ENCODE data around the gene PIK3R3.

The PIK3R3 gene

DNA sequence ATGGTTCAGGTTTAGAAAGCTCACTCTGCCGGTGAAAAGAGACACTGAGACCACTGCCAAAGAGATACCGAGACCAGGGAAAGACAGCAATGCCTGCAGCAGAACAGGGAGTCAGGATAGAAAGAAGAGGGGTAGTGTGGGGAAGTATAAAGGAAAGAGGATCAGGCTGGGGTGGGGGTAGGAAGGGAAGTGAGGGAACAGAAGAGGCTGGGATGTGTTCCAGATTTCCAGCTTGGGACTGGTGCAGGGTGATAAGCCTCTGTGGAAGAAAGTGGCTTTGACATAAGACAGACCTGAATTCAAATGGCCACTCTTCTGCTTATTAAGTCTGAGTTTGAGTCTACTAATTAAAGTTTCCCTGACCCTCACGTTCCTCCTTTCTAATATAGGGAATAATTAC, 105.9 kb downstream of the PIK3R3 start:
- Mint-ChIP-seq H3K27me3 (no peaks in the 10 kb centered on the region), H3K4me3 (no peak overlapping the region)
- no peak for ATAC-seq (ENCODE audit: low read depth)

DNA sequence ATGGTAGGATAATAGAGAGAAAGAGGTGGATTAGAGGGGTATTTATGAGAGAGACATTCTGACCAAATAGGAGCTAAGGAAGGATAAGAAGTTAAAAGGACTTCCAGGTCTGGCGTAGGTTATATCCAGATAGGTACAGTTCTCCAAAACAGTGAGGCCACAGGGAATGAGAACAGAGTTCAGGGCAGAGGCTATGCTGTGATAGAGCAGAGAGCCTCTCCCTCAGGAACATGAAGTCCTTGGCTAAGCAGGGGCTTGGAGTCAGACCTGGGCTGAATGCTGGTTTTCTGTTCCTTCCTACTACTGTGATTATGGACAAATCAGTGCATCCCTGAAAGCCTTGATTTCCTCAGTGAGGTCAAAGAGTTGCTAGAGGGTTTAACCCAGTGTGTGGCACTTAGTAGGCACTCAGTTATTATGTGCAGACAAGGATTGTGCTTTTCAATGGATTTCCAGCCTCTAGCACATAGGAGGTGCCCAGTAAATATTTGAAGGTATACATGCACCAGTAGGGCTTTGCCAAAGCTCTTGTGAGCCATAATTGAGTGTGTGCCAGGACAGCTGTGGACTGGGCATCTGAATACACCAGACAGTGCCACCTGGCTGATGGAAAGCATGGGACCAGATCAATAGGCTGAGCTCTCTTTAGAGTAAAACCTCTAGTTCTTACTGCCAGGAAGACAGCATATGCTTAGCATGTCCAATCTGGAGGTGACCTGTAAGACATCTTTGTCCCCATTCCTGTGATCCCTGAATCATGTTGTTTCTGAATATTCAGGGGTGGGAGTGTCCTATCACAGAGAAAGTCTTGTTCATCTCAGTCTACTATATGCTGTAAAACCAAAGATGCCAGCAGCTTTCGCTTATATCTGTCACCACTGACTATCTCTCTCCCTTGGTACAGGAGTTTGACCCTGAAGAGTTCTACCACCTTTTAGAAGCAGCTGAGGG, 111.1 kb downstream of the PIK3R3 start:
- H3K4me3 Mint-ChIP-seq = no peak overlapping the region
- H3K27ac Mint-ChIP-seq = no peak overlapping the region
- DNase-seq (ENCODE audit: low spot score in 2 of 2) (no peak), ATAC-seq (ENCODE audit: low read depth) (no peak)
- H3K9me3 Mint-ChIP-seq = no peaks in the 10 kb centered on the region
- no peaks in the 10 kb centered on the region for H3K27me3 Mint-ChIP-seq
- H3K36me3 Mint-ChIP-seq = peaks cover 4% of the 10 kb centered on the region
- no peaks in the 10 kb centered on the region for H3K4me1 Mint-ChIP-seq

More for the DNA sequence above, 105.9 kb downstream of the PIK3R3 start:
- no peak for DNase-seq (ENCODE audit: low spot score in 2 of 2)
- H3K27ac Mint-ChIP-seq = no peak overlapping the region
- no peaks in the 10 kb centered on the region for H3K9me3 Mint-ChIP-seq
- H3K36me3 Mint-ChIP-seq = peaks cover 4% of the 10 kb centered on the region
- H3K4me1 Mint-ChIP-seq = no peaks in the 10 kb centered on the region

DNA sequence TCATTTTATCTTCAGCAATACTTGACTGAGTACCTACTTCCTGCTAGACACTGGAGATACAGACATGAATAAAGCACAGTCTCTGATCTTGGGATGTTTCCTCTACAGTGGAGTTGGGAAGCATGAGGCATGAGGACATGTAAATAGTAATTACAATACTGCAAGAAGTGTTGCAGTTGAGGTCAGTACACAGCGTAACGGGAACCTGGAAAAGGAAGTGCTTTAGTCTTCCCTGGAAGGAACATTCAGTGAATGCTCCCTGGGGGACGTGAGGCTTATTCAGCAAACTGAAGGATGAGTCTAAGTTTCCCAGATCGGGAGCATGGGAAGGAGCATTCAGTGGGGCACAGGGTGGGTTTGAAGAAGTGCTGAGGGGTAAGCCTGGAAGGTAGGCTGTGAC, 112.4 kb downstream of the PIK3R3 start:
- Mint-ChIP-seq H3K9me3 (no peaks in the 10 kb centered on the region), H3K4me1 (no peaks in the 10 kb centered on the region), H3K27me3 (no peaks in the 10 kb centered on the region), H3K4me3 (no peak overlapping the region), H3K27ac (no peak overlapping the region), H3K36me3 (peaks cover 4% of the 10 kb centered on the region)
- DNase-seq (ENCODE audit: low spot score in 2 of 2) = no peak
- ATAC-seq (ENCODE audit: low read depth) = no peak

DNA sequence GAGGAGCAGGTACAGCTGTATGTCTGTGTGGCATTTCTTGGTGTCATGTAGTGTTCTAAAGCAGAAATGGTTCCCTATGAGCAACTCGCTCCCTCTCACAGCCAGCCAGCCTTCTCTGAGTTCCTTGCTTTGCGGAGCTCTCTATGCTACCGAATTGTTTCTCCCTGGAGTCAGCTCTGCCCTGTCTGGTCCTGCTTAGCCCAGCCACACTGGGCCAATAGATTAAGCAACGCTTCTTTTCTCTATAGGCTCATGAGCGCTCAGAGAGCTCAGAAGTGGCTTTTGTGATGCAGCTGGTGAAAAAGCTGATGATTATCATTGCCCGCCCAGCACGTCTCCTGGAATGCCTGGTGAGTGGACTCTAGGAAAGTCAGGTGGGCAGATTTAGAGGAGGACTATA, 113.1 kb downstream of the PIK3R3 start:
- H3K27ac Mint-ChIP-seq = no peak overlapping the region
- ATAC-seq (ENCODE audit: low read depth) = no peak
- no peaks in the 10 kb centered on the region for H3K27me3 Mint-ChIP-seq
- H3K4me3 Mint-ChIP-seq = no peak overlapping the region
- H3K4me1 Mint-ChIP-seq = no peaks in the 10 kb centered on the region
- DNase-seq (ENCODE audit: low spot score in 2 of 2) = no peak
- peaks cover 4% of the 10 kb centered on the region for H3K36me3 Mint-ChIP-seq
- no peaks in the 10 kb centered on the region for H3K9me3 Mint-ChIP-seq

DNA sequence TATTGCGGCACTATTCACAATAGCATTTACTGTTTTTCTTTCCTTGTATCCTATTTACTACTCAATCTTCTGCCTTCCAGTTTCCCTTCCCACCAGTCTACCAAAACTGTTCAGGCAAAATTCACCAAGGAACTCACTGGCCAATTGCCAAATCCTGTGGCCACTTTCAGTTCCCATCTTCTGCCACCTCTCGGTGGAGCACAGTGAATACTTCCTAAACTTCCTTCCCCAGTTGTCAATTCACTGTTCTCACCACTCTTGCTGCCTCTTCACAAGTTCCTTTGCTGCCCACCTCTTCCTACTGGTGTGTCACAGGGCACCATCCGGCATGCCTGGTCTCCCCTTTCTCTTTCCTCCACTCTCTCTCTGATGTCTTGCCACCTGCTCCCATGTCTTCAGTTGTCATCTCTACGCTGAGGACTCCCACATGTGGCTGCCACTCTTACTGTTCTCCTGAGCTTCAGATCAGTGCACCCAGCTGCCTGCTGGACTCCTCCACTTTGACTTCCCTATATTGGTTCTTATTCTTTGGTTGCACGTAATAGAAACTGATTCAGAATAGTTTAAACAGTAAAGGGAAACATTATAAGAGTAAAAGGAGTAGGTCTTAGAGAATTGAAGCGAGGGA, 114.4 kb downstream of the PIK3R3 start:
- no peak for DNase-seq (ENCODE audit: low spot score in 2 of 2)
- Mint-ChIP-seq H3K9me3 (no peaks in the 10 kb centered on the region), H3K36me3 (no peaks in the 10 kb centered on the region), H3K27me3 (no peaks in the 10 kb centered on the region), H3K4me1 (no peaks in the 10 kb centered on the region), H3K4me3 (no peak overlapping the region), H3K27ac (no peak overlapping the region)
- ATAC-seq (ENCODE audit: low read depth) = no peak

DNA sequence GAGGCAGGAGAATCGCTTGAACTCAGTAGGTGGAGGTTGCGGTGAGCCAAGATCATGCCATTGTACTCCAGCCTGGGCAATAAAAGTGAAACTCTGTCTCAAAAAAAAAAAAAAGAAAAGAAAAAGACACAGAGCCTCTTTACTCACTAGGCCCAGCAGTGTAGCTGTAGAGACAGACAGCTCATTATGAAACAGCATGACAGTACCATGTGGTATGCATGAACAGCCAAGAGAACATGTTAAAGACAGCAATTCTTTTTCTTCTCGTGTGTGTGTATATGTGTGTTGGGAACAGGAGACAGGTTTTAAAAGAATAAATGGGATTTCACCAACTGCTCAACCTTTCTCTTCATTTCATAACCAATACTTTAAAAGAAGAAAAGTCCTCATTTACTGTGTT, 118.8 kb downstream of the PIK3R3 start:
- DNase-seq (ENCODE audit: low spot score in 2 of 2) (no peak), ATAC-seq (ENCODE audit: low read depth) (no peak)
- Mint-ChIP-seq H3K9me3 (no peaks in the 10 kb centered on the region), H3K4me3 (no peak overlapping the region), H3K27ac (no peak overlapping the region), H3K27me3 (no peaks in the 10 kb centered on the region), H3K4me1 (no peaks in the 10 kb centered on the region), H3K36me3 (peaks cover 10% of the 10 kb centered on the region)

DNA sequence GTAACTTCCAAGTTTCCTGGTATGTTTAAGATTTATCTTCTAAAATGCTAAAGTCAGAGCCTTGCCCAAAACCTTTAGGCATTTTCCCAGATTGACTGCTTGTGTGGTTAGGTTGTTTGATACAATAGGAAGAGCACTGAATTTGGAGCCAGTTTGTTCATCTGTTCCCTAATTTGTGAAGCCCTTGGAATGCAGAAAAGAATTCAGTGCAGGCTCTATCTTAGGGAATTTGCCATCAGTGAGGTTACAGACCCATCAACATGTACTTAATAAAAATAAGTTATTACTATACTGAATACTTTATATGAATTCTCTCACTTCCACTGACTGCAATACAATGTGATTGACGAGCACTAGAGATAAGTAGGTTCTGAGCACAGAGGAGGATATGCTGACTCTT, 120.2 kb downstream of the PIK3R3 start:
- DNase-seq (ENCODE audit: low spot score in 2 of 2) (no peak), ATAC-seq (ENCODE audit: low read depth) (no peak)
- Mint-ChIP-seq H3K9me3 (no peaks in the 10 kb centered on the region), H3K4me1 (no peaks in the 10 kb centered on the region), H3K36me3 (peaks cover 21% of the 10 kb centered on the region), H3K27me3 (no peaks in the 10 kb centered on the region), H3K4me3 (no peak overlapping the region), H3K27ac (no peak overlapping the region)

DNA sequence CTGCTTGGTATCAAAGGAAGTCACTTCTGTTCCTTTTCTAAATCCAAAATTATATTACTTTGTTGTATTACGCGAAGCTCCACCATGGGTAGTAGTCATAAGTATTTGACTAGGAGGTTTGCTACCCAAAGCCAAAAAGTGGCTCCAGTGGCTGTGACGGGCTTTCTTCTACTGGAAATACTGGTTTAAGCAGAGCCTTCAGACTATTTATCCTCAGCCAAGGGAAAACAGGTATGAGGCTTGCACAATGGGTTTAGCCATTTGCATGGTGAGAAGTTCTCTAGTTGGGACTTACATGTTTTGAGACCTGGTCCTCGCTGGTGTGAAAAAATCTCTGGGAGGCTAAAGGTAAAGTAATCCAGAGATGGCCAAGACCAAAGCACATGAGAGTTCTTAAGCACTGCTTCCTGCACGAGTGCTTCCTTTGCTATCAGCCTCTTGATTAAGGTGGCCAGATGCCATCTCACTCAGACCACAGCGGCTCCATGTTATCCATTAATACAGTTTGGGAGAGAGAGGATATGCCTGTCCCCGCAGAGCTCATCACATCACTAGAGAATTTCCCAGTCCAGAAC, 121.2 kb downstream of the PIK3R3 start:
- ATAC-seq (ENCODE audit: low read depth) (no peak), DNase-seq (ENCODE audit: low spot score in 2 of 2) (no peak)
- Mint-ChIP-seq H3K4me3 (no peak overlapping the region), H3K9me3 (no peaks in the 10 kb centered on the region), H3K27me3 (no peaks in the 10 kb centered on the region), H3K4me1 (no peaks in the 10 kb centered on the region), H3K36me3 (peaks cover 25% of the 10 kb centered on the region), H3K27ac (no peak overlapping the region)

DNA sequence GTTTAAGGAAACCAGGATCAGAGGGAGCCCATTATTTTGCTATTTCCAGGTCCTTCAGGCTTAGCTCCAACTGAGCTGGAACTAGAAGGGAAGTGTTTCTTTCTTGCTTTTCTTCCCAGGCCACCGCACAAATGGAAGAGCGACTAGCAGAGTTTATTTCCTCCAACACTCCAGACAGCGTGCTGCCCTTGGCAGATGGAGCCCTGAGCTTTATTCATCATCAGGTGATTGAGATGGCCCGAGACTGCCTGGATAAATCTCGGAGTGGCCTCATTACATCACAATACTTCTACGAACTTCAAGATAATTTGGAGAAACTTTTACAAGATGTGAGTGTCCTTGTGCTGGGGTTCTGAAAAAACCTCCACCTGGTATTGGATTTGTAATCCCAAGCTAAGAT, 121.8 kb downstream of the PIK3R3 start:
- Mint-ChIP-seq H3K9me3 (no peaks in the 10 kb centered on the region), H3K27me3 (no peaks in the 10 kb centered on the region), H3K4me1 (no peaks in the 10 kb centered on the region), H3K27ac (no peak overlapping the region), H3K4me3 (no peak overlapping the region), H3K36me3 (peaks cover 25% of the 10 kb centered on the region)
- no peak for DNase-seq (ENCODE audit: low spot score in 2 of 2)
- ATAC-seq (ENCODE audit: low read depth) = no peak

DNA sequence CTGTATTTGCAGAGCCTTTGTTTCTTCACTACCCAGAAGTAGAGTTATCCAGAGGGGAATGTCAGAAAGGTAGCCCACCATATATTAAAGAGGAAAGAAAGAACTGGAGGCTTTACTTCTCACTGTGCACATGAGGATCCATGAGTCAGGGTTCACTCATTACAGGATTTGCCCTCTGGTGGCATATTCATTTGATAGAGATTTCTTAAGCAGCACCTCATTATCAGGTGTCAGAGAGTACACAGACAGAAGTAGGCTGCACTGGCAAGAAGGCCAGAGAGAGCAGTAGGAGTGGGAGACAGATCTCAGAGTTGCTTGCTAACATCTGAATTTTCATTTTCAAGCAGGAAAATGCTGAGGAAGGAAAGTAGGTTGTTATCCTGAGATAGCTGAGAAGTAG, 123.8 kb downstream of the PIK3R3 start:
- Mint-ChIP-seq H3K4me1 (no peaks in the 10 kb centered on the region), H3K36me3 (peaks cover 31% of the 10 kb centered on the region), H3K9me3 (no peaks in the 10 kb centered on the region), H3K27me3 (no peaks in the 10 kb centered on the region), H3K27ac (no peak overlapping the region), H3K4me3 (no peak overlapping the region)
- ATAC-seq (ENCODE audit: low read depth) (no peak), DNase-seq (ENCODE audit: low spot score in 2 of 2) (no peak)

DNA sequence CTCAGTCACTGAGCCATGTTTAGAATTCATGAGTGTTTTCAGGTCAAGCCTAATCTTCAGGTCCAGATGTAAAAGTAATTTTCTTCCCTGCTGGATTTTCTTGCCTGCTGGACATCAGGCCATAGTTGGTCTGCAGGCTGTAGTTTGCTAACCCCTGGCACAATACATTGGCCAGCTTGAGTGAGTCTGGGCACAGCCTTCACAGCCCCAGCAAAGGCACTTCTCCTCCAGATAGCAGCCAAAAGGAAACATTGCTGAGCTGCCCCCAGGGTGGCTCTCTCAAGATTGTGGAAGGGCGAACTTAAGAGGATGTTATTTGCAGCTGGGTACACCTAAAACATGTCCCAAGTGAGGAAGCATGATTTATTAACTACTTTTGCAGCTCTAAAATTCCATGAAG, 126.8 kb downstream of the PIK3R3 start:
- no peak overlapping the region for H3K4me3 Mint-ChIP-seq
- H3K36me3 Mint-ChIP-seq = peaks cover 33% of the 10 kb centered on the region
- ATAC-seq (ENCODE audit: low read depth) (no peak), DNase-seq (ENCODE audit: low spot score in 2 of 2) (no peak)
- no peaks in the 10 kb centered on the region for H3K9me3 Mint-ChIP-seq
- no peaks in the 10 kb centered on the region for H3K27me3 Mint-ChIP-seq
- H3K4me1 Mint-ChIP-seq = no peaks in the 10 kb centered on the region
- no peak overlapping the region for H3K27ac Mint-ChIP-seq

DNA sequence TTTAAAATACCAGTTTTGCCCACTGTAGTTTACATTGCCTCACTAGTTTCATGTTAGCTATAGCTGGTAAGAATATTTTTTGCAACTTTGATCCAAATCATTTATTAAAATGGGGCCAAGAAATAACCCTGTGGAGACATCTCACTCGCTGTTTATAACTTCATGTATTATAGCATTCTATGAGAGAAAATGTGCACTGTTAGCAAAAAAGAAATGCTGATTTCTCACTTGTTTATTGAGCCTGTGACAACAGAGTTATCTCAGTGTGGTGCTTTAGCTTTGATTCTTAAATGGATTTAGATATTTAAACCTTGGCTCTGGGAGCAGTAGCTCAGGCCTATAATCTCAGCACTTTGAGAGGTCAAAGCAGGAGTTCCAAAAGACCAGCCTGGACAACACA, 127.9 kb downstream of the PIK3R3 start:
- Mint-ChIP-seq H3K36me3 (peaks cover 32% of the 10 kb centered on the region), H3K27ac (no peak overlapping the region), H3K4me1 (no peaks in the 10 kb centered on the region), H3K9me3 (no peaks in the 10 kb centered on the region), H3K27me3 (no peaks in the 10 kb centered on the region), H3K4me3 (no peak overlapping the region)
- DNase-seq (ENCODE audit: low spot score in 2 of 2) (no peak), ATAC-seq (ENCODE audit: low read depth) (no peak)

DNA sequence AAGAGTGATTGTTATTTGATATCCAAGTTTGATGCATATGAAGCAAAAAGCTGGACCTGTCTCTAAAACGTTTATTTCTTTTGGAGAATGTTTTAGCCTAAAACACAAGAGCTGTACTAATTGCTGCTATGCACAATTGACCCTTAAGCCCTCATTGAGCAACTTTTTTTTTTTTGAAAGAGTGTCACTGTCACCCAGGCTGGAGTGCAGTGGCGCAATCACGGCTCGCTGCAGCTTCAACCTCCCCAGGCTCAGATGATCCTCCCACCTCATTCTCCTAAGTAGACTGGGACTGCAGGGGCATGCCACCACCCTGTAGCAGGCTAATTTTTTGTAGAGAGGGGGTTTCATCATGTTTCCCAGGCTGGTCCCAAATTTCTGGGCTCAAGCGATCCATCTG, 129.1 kb downstream of the PIK3R3 start:
- ATAC-seq (ENCODE audit: low read depth) = no peak
- H3K27me3 Mint-ChIP-seq = no peaks in the 10 kb centered on the region
- H3K4me3 Mint-ChIP-seq = no peak overlapping the region
- no peak overlapping the region for H3K27ac Mint-ChIP-seq
- H3K9me3 Mint-ChIP-seq = no peaks in the 10 kb centered on the region
- no peaks in the 10 kb centered on the region for H3K4me1 Mint-ChIP-seq
- no peak for DNase-seq (ENCODE audit: low spot score in 2 of 2)
- H3K36me3 Mint-ChIP-seq = peaks cover 27% of the 10 kb centered on the region

DNA sequence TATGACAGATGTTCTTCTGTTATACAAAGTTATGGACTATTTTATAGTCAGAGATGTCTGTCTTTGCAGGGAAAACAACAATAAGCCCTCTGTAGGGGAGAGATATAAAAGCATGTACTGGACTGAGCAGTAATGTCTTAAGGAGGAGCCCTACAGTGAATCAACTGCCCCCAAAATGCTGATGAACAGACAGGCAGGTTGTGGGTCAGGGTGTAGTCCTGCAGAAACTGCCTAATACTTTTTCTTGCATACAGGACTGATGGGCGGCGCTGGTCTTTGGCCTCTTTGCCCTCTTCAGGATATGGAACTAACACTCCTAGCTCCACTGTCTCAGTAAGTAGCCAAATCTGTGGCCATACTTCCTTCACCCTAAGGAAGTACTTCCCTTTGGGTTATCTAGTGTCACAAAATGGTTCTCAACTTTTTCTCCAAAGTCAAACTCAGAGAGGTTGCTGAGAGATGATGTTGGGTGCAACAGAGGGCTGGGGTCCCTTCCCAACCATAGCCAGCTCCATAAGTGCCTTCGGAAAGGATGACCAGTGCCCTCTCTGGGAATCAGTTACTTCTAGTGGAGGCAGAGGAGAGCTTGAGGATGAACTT, 129.8 kb downstream of the PIK3R3 start:
- Mint-ChIP-seq H3K4me3 (no peak overlapping the region), H3K27ac (no peak overlapping the region), H3K36me3 (peaks cover 21% of the 10 kb centered on the region), H3K9me3 (no peaks in the 10 kb centered on the region), H3K27me3 (no peaks in the 10 kb centered on the region), H3K4me1 (no peaks in the 10 kb centered on the region)
- no peak for ATAC-seq (ENCODE audit: low read depth)
- DNase-seq (ENCODE audit: low spot score in 2 of 2) = no peak
